22Rv1 (cell line): ENCODE results near the gene OR51B5.

Experiments
- H3K27ac ChIP-seq: fragments of 450-650 bp; 2 replicates; pipeline ENCODE4 v1.5.1; 2017
- CTCF ChIP-seq: fragments of 450-650 bp; IDR thresholded peaks from 2 replicates; pipeline ENCODE4 v1.5.1; 2017; ENCODE audit warnings: mild to moderate bottlenecking
- ZFX ChIP-seq: fragments of 450-650 bp; IDR thresholded peaks from 2 replicates; pipeline ENCODE4 v1.6.1; 2017; ENCODE audit warnings: antibody characterized with exemption, borderline replicate concordance

Gene OR51B5

GRCh38 chr11:5343474-5344335 lies at the start of gene OR51B5:
OR51B5 (minus strand) TSS chr11:5343524; CDS start chr11:5343524, 0 bp downstream.
- H3K27ac ChIP-seq = no peak within 1 kb of the TSS
- TF ChIP-seq CTCF (no peak), ZFX (no peak)

GRCh38 chr11:5390210-5390609 lies 46.9 kb upstream of the OR51B5 start:
- no peak for TF ChIP-seq CTCF
- TF ChIP-seq ZFX = no peak
- no peak overlapping the region for H3K27ac ChIP-seq

GRCh38 chr11:5384335-5384734 lies 41.0 kb upstream of the OR51B5 start:
- H3K27ac ChIP-seq = no peak overlapping the region
- TF ChIP-seq CTCF (no peak), ZFX (no peak)

- TF ChIP-seq ZFX (no peak), CTCF (no peak)
- H3K27ac ChIP-seq = no peak within 1 kb of the TSS
Measured at GRCh38 chr11:5383576-5383975, 40.3 kb upstream of the OR51B5 start, which contains the start of gene OR51M1. OR51M1 (plus strand) TSS chr11:5383812; CDS start chr11:5389399, 5,587 bp downstream.

- no peak overlapping the region for H3K27ac ChIP-seq
- peak; percentile 78 for TF ChIP-seq CTCF
- TF ChIP-seq ZFX = no peak
Measured at GRCh38 chr11:5380740-5381342, 37.5 kb upstream of the OR51B5 start.

- TF ChIP-seq CTCF (no peak), ZFX (no peak)
- H3K27ac ChIP-seq = no peak overlapping the region
Measured at GRCh38 chr11:5369789-5370188, 26.5 kb upstream of the OR51B5 start.

- H3K27ac ChIP-seq = no peak overlapping the region
- TF ChIP-seq CTCF = no peak
- TF ChIP-seq ZFX = no peak
Measured at GRCh38 chr11:5368502-5369043, 25.2 kb upstream of the OR51B5 start.
